Neuronal stem cell (in vitro differentiated cells): Measurements from ENCODE around the gene REV1. TPM values are rescaled to one million over a fixed set of nuclear protein-coding genes. Genes with fewer than 3 reads are reported as not detected.

Source experiments
- DNase-seq: peaks from one replicate; pipeline ENCODE4 v3.0.0-alpha.2; 2013; ENCODE audit warnings: low spot score
- H2AFZ ChIP-seq: one replicate; pipeline ENCODE4 v1.6.1; 2013; ENCODE audit warnings: mild to moderate bottlenecking, low read length, inconsistent platforms
- H2AK5ac ChIP-seq: 2 replicates; pipeline ENCODE4 v1.6.1; 2013; ENCODE audit warnings: low read depth, mild to moderate bottlenecking, inconsistent platforms, low read length, moderate library complexity, mixed read lengths
- H2BK120ac ChIP-seq: 2 replicates; pipeline ENCODE4 v1.6.1; 2013; ENCODE audit warnings: low read depth, mild to moderate bottlenecking, inconsistent platforms, low read length, moderate library complexity, mixed read lengths
- H2BK12ac ChIP-seq: one replicate; pipeline ENCODE4 v1.6.1; 2013; ENCODE audit warnings: low read length, inconsistent platforms
- H2BK15ac ChIP-seq: 2 replicates; pipeline ENCODE4 v1.6.1; 2013; ENCODE audit warnings: mild to moderate bottlenecking, low read length, inconsistent platforms, mixed read lengths
- H2BK5ac ChIP-seq: one replicate; pipeline ENCODE4 v1.6.1; 2013; ENCODE audit warnings: inconsistent platforms, mild to moderate bottlenecking, low read length, moderate library complexity
- H3K14ac ChIP-seq: one replicate; pipeline ENCODE4 v1.6.1; 2013; ENCODE audit warnings: low read length, inconsistent platforms
- H3K18ac ChIP-seq: 2 replicates; pipeline ENCODE4 v1.6.1; 2013; ENCODE audit warnings: low read length, inconsistent platforms
- H3K23ac ChIP-seq: 2 replicates; pipeline ENCODE4 v1.6.1; 2013; ENCODE audit warnings: low read depth, mild to moderate bottlenecking, mixed read lengths, low read length, inconsistent platforms; ENCODE audit not compliant: poor library complexity
- H3K27ac ChIP-seq: replicated peaks from 3 replicates; pipeline ENCODE4 v1.5.1; 2013; ENCODE audit warnings: low read length, inconsistent platforms
- H3K27me3 ChIP-seq, 3 experiments: 2 replicates each; pipeline ENCODE4 v1.6.1; 2013; ENCODE audit warnings: low read length in 3 of 3, mild to moderate bottlenecking in 2 of 3, inconsistent platforms in 1 of 3, low read depth in 1 of 3, mixed read lengths in 1 of 3, moderate library complexity in 1 of 3; ENCODE audit not compliant: control insufficient read depth in 3 of 3, insufficient read depth in 3 of 3
- H3K36me3 ChIP-seq, 2 donors: replicated peaks in 1 of 2; 2 replicates each; pipeline ENCODE4 v1.6.1; 2013; ENCODE audit warnings: low read length in 2 of 2; ENCODE audit not compliant: control insufficient read depth in 2 of 2, insufficient read depth in 2 of 2
- H3K4ac ChIP-seq: 2 replicates; pipeline ENCODE4 v1.6.1; 2013; ENCODE audit warnings: inconsistent platforms, mild to moderate bottlenecking, low read length, moderate library complexity
- H3K4me1 ChIP-seq, 2 donors: 1 replicate in 1 of 2; 2 replicates in 1 of 2; pipeline ENCODE4 v1.6.1; 2013; ENCODE audit warnings: low read length in 2 of 2, low read depth in 1 of 2; ENCODE audit not compliant: control insufficient read depth in 2 of 2, insufficient read depth in 1 of 2
- H3K4me2 ChIP-seq: one replicate; pipeline ENCODE4 v1.6.1; 2013; ENCODE audit warnings: mild to moderate bottlenecking, low read length, inconsistent platforms; ENCODE audit not compliant: insufficient read depth, poor library complexity, severe bottlenecking
- H3K4me3 ChIP-seq, 2 donors: 2 replicates each; pipeline ENCODE4 v1.5.1; 2013; ENCODE audit warnings: low read length in 2 of 2, mild to moderate bottlenecking in 2 of 2, inconsistent platforms in 1 of 2, moderate library complexity in 1 of 2
- H3K79me1 ChIP-seq: one replicate; pipeline ENCODE4 v1.6.1; 2013; ENCODE audit warnings: low read depth, mild to moderate bottlenecking, inconsistent platforms, low read length, moderate library complexity
- H3K9ac ChIP-seq: one replicate; pipeline ENCODE4 v1.6.1; 2013; ENCODE audit warnings: mild to moderate bottlenecking, low read depth, low read length, inconsistent platforms; ENCODE audit not compliant: poor library complexity
- H3K9me3 ChIP-seq, 2 donors: replicated peaks in 1 of 2; 2 replicates each; pipeline versions ENCODE3 to v1.6.1; 2013; ENCODE audit warnings: low read length in 2 of 2, mild to moderate bottlenecking in 2 of 2, inconsistent platforms in 1 of 2, low read depth in 1 of 2, mixed read lengths in 1 of 2, moderate library complexity in 1 of 2; ENCODE audit not compliant: control insufficient read depth in 2 of 2, insufficient read depth in 1 of 2
- H4K8ac ChIP-seq: one replicate; pipeline ENCODE4 v1.6.1; 2013; ENCODE audit warnings: low read depth, mild to moderate bottlenecking, inconsistent platforms, low read length, moderate library complexity
- H4K91ac ChIP-seq: one replicate; pipeline ENCODE4 v1.6.1; 2013; ENCODE audit warnings: low read length, low read depth, mild to moderate bottlenecking, inconsistent platforms; ENCODE audit not compliant: poor library complexity
- WGBS, 2 donors: extraction: QIAGEN DNeasy Blood & Tissue Kit; methylation state at CpG; one replicate each; pipeline ENCODE4 v1.1.7; 2013; ENCODE audit warnings: missing lambda C conversion rate in 2 of 2, mixed read lengths in 1 of 2; ENCODE audit not compliant: insufficient read length in 2 of 2, insufficient replicate concordance in 1 of 2; ENCODE audit errors: extremely low coverage in 2 of 2; 5-methylcytosine and 5-hydroxymethylcytosine counted together
- polyA plus RNA-seq, 2 experiments: library from polyadenylated mRNA; stranded (reverse); fragments of 200-250 nt; gene quantifications; one replicate each; pipeline ENCODE4 v1.2.3, GENCODE V29; 2013

REV1 gene
- polyA plus RNA-seq (2013, experiment 1 of 2): 29.5 TPM
- polyA plus RNA-seq (2013, experiment 2 of 2): 28.3 TPM

- Histone ChIP-seq H3K4me1 (peaks cover 4 to 15% of the 10 kb centered on the region in 2 donors), H4K91ac (no peak within 1 kb of the TSS), H3K18ac (peak within 1 kb of the TSS; percentile 98)
Measured at GRCh38 chr2:99489761-99490622, at the start of gene REV1. Gene REV1 (minus strand): TSS chr2:99490017. CDS start chr2:99464975, 25,042 bp downstream.

GRCh38 chr2:99537910-99538485 lies 48.2 kb upstream of the REV1 start:
- Histone ChIP-seq H3K4ac (no peak overlapping the region), H3K4me1 (no peaks in the 10 kb centered on the region), H2BK5ac (no peak overlapping the region), H4K8ac (no peak overlapping the region), H4K91ac (no peak overlapping the region), H3K14ac (no peak overlapping the region), H3K18ac (no peak overlapping the region), H3K23ac (no peak overlapping the region), H2BK12ac (no peak overlapping the region), H2AFZ (no peak overlapping the region), H2BK120ac (no peak overlapping the region), H3K4me2 (no peak overlapping the region), H3K27ac (no peak overlapping the region), H3K36me3 (peaks cover 0 to 1% of the 10 kb centered on the region in 2 donors), H3K9me3 (peaks cover 0 to 5% of the 10 kb centered on the region in 2 donors), H3K9ac (no peak overlapping the region), H2BK15ac (no peak overlapping the region), H2AK5ac (no peak overlapping the region), H3K79me1 (no peaks in the 10 kb centered on the region), H3K4me3 (no peak overlapping the region), H3K27me3 (peaks cover 0 to 7% (median 0%) of the 10 kb centered on the region in 3 experiments)
- WGBS, 2 donors: no CpG with 5 or more reads among the region's 4 CpGs
- DNase-seq: no peak

More at GRCh38 chr2:99489761-99490622, at the start of gene REV1:
- no CpG with 5 or more reads among the region's 113 CpGs for WGBS, 2 donors
- Histone ChIP-seq H3K27me3 (no peaks in the 10 kb centered on the region), H4K8ac (no peak within 1 kb of the TSS), H2BK120ac (no peak within 1 kb of the TSS), H3K4me2 (peak within 1 kb of the TSS; percentile 97), H3K27ac (peak within 1 kb of the TSS; percentile 93), H2AK5ac (peak within 1 kb of the TSS; percentile 76), H2BK12ac (peak within 1 kb of the TSS; percentile 86), H3K9ac (peak within 1 kb of the TSS; percentile 96), H3K9me3 (no peaks in the 10 kb centered on the region), H2AFZ (peak within 1 kb of the TSS; percentile 99), H3K79me1 (no peaks in the 10 kb centered on the region), H3K4me3 (peak within 1 kb of the TSS; percentile 85 to 91), H3K36me3 (peaks cover 0 to 10% of the 10 kb centered on the region in 2 donors), H3K23ac (peak within 1 kb of the TSS; percentile 76), H3K14ac (peak within 1 kb of the TSS; percentile 92), H3K4ac (peak within 1 kb of the TSS; percentile 23), H2BK5ac (peak within 1 kb of the TSS; percentile 89), H2BK15ac (peak within 1 kb of the TSS; percentile 79)
- peak; percentile 95 for DNase-seq

GRCh38 chr2:99524056-99524455 lies 34.2 kb upstream of the REV1 start:
- Histone ChIP-seq H3K9ac (no peak overlapping the region), H3K4me3 (no peak overlapping the region), H3K14ac (no peak overlapping the region), H3K36me3 (no peaks in the 10 kb centered on the region), H2BK120ac (no peak overlapping the region), H3K4me2 (no peak overlapping the region), H3K23ac (no peak overlapping the region), H3K4me1 (peaks cover 0 to 4% of the 10 kb centered on the region in 2 donors), H2AFZ (no peak overlapping the region), H3K79me1 (no peaks in the 10 kb centered on the region), H2BK12ac (no peak overlapping the region), H3K18ac (no peak overlapping the region), H2BK5ac (no peak overlapping the region), H3K27me3 (peaks cover 0 to 39% (median under 1%) of the 10 kb centered on the region in 3 experiments), H4K91ac (no peak overlapping the region), H4K8ac (no peak overlapping the region), H3K4ac (no peak overlapping the region), H2BK15ac (no peak overlapping the region), H2AK5ac (no peak overlapping the region), H3K9me3 (peaks cover 2 to 7% of the 10 kb centered on the region in 2 donors), H3K27ac (no peak overlapping the region)
- no CpG with 5 or more reads among the region's 2 CpGs for WGBS, 2 donors
- peak; percentile 9 for DNase-seq

- H2BK120ac ChIP-seq: no peak overlapping the region
- H4K91ac ChIP-seq: no peak overlapping the region
- H2AK5ac ChIP-seq: peak overlapping the region; percentile 57
- no peak overlapping the region for H3K9ac ChIP-seq
- no peaks in the 10 kb centered on the region for H3K36me3 ChIP-seq
- H3K4me1 ChIP-seq: peaks cover 0 to 4% of the 10 kb centered on the region in 2 donors
- H2BK15ac ChIP-seq: no peak overlapping the region
- H3K27me3 ChIP-seq: peaks cover 0 to 37% (median 7%) of the 10 kb centered on the region in 3 experiments
- H3K23ac ChIP-seq: no peak overlapping the region
- H3K14ac ChIP-seq: no peak overlapping the region
- no peak overlapping the region for H3K27ac ChIP-seq
- H3K79me1 ChIP-seq: peaks cover 1% of the 10 kb centered on the region
- H3K18ac ChIP-seq: no peak overlapping the region
- no peak overlapping the region for H3K4me2 ChIP-seq
- no peak overlapping the region for H4K8ac ChIP-seq
- no peak for DNase-seq
- H2BK12ac ChIP-seq: no peak overlapping the region
- H2BK5ac ChIP-seq: no peak overlapping the region
- no peak overlapping the region for H2AFZ ChIP-seq
- peaks cover 2 to 7% of the 10 kb centered on the region in 2 donors for H3K9me3 ChIP-seq
- H3K4me3 ChIP-seq: peak overlapping the region in 1 of 2 donors; percentile 61
- WGBS, 2 donors: no CpG with 5 or more reads among the region's 2 CpGs
- no peak overlapping the region for H3K4ac ChIP-seq
Measured at GRCh38 chr2:99522157-99522556, 32.3 kb upstream of the REV1 start.
